Endodermal cell (in vitro differentiated cells): ENCODE results near the gene FAAP100. TPM values are rescaled to one million over a fixed set of nuclear protein-coding genes. Genes with fewer than 3 reads are reported as not detected.
"Not testable (repeated sequence)": the region's sequence is repeated elsewhere in the genome, so short reads cannot be mapped to it uniquely, and the experiment has no call there.

Source experiments
- DNase-seq: peaks from one replicate; pipeline ENCODE4 v3.0.0-alpha.2; 2017
- H3K27ac ChIP-seq: 2 replicates; pipeline ENCODE4 v1.5.1; 2013; ENCODE audit warnings: mild to moderate bottlenecking, low read depth, low read length, moderate library complexity
- H3K27me3 ChIP-seq: 2 replicates; pipeline ENCODE4 v1.6.1; 2013; ENCODE audit warnings: mild to moderate bottlenecking, low read length, moderate library complexity; ENCODE audit not compliant: insufficient read depth, control insufficient read depth, poor library complexity, severe bottlenecking
- H3K36me3 ChIP-seq: 2 replicates; pipeline ENCODE4 v1.7.0; 2013; ENCODE audit warnings: mild to moderate bottlenecking, low read length, moderate library complexity; ENCODE audit not compliant: control insufficient read depth, insufficient read depth
- H3K4me1 ChIP-seq: one replicate; pipeline ENCODE4 v1.7.0; 2013; ENCODE audit warnings: low read length; ENCODE audit not compliant: control insufficient read depth, insufficient read depth
- H3K4me3 ChIP-seq: 2 replicates; pipeline ENCODE4 v1.5.1; 2013; ENCODE audit warnings: mild to moderate bottlenecking, low read length, moderate library complexity
- H3K9ac ChIP-seq: 2 replicates; pipeline ENCODE4 v1.6.1; 2013; ENCODE audit warnings: mild to moderate bottlenecking, low read length, moderate library complexity; ENCODE audit not compliant: poor library complexity, severe bottlenecking; ENCODE audit errors: extremely low read depth
- H3K9me3 ChIP-seq: 2 replicates; pipeline ENCODE4 v1.6.1; 2013; ENCODE audit warnings: mild to moderate bottlenecking, low read length, moderate library complexity; ENCODE audit not compliant: control insufficient read depth
- H3K27ac Mint-ChIP-seq: 2 replicates; pipeline ENCODE4 v1.8.0; 2020; ENCODE audit warnings: mixed read lengths
- H3K27me3 Mint-ChIP-seq: 2 replicates; pipeline ENCODE4 v1.8.0; 2021; ENCODE audit warnings: mild to moderate bottlenecking, mixed read lengths; ENCODE audit not compliant: insufficient read depth
- H3K36me3 Mint-ChIP-seq: 2 replicates; pipeline ENCODE4 v1.8.0; 2020; ENCODE audit warnings: low read depth, mixed read lengths
- H3K4me1 Mint-ChIP-seq: 2 replicates; pipeline ENCODE4 v1.8.0; 2020; ENCODE audit warnings: mixed read lengths
- H3K4me3 Mint-ChIP-seq: 2 replicates; pipeline ENCODE4 v1.8.0; 2020; ENCODE audit warnings: mild to moderate bottlenecking, moderate library complexity, mixed read lengths
- H3K9me3 Mint-ChIP-seq: 2 replicates; pipeline ENCODE4 v1.8.0; 2020; ENCODE audit warnings: mild to moderate bottlenecking, mixed read lengths
- WGBS, 2 experiments: methylation state at CpG; one replicate each; pipeline versions ENCODE4 v1.1.5 to v1.1.7; 2013; ENCODE audit warnings: missing lambda C conversion rate in 2 of 2, mixed read lengths in 1 of 2; ENCODE audit not compliant: insufficient coverage in 1 of 2, insufficient read length in 1 of 2; 5-methylcytosine and 5-hydroxymethylcytosine counted together
- total RNA-seq, 2 donors: library from RNA; stranded (reverse); fragmentation: NEBNext Ultra II Directional in 1 of 2; extraction: Animal tissue kit (Norgen Biotek cat#: 25700) in 1 of 2; gene quantifications; 2 replicates in 1 of 2; 3 replicates in 1 of 2; pipeline ENCODE4 v1.2.1, GENCODE V29; 2021
- TF ChIP-seq, protein P1 (sequence below): fragments of 200-600 bp; sonication (generic); conservative IDR thresholded peaks from 2 replicates; pipeline ENCODE4 v1.5.0; 2021; ENCODE audit warnings: antibody characterized with exemption, mild to moderate bottlenecking

Gene FAAP100
- total RNA-seq, 2 donors from 2014 or later, result 34.5 to 39.5 TPM

DNA sequence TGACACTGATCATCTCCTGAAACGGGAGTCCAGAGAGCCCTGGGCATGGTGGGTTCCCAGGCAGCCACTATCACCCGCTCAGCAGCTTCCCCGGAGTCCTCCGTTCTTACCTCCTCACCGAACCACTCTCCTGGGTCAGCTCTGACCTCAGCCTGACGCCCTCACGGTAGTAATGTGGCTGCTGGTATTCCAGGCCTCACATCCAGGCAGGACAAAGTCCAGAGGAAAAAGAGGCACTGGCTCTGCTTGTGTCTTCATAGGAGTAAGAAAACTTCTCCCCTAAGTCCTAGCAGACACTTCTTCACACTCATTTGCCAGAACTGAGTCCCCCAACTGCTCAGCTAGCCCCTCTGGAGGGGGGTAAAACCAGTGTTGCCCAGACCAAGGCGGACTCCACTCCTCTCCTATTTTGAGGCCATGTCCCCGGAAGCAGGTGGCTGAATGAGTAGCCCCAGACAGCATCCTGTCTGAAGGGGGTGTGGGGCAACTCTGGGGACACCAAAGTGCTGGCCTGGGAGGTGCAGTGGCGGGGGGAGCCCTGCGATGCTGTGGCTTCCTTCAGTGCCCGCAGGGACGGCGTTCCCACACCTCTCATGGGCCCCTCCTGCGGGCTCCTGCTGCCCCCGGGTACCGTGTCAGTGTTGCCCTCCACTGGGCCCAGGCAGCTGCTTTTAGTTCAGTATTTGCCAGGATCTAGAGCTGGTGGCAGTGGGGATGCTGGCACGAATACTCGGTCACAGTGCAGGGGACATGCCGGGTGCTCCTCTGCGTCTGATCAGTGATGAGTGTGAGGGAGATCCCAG lies 18.6 kb downstream of the FAAP100 start:
- H3K27me3 Mint-ChIP-seq, result peaks cover 36% of the 10 kb centered on the region
- Histone ChIP-seq H3K4me3 (no peak overlapping the region), H3K9me3 (no peaks in the 10 kb centered on the region), H3K9ac (no peak overlapping the region), H3K27ac (no peak overlapping the region), H3K4me1 (no peaks in the 10 kb centered on the region), H3K36me3 (no peaks in the 10 kb centered on the region), H3K27me3 (peaks cover 9% of the 10 kb centered on the region)
- no peak overlapping the region for H3K27ac Mint-ChIP-seq
- 82 to 85% methylated on average over 11 to 21 of the region's 21 CpGs for WGBS, 2 experiments
- no peaks in the 10 kb centered on the region for H3K9me3 Mint-ChIP-seq
- no peak overlapping the region for H3K4me3 Mint-ChIP-seq
- no peaks in the 10 kb centered on the region for H3K4me1 Mint-ChIP-seq
- H3K36me3 Mint-ChIP-seq, result peaks cover 3% of the 10 kb centered on the region
- TF ChIP-seq, protein P1, sequence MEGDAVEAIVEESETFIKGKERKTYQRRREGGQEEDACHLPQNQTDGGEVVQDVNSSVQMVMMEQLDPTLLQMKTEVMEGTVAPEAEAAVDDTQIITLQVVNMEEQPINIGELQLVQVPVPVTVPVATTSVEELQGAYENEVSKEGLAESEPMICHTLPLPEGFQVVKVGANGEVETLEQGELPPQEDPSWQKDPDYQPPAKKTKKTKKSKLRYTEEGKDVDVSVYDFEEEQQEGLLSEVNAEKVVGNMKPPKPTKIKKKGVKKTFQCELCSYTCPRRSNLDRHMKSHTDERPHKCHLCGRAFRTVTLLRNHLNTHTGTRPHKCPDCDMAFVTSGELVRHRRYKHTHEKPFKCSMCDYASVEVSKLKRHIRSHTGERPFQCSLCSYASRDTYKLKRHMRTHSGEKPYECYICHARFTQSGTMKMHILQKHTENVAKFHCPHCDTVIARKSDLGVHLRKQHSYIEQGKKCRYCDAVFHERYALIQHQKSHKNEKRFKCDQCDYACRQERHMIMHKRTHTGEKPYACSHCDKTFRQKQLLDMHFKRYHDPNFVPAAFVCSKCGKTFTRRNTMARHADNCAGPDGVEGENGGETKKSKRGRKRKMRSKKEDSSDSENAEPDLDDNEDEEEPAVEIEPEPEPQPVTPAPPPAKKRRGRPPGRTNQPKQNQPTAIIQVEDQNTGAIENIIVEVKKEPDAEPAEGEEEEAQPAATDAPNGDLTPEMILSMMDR, result no peak
- no peak for DNase-seq

- no peak overlapping the region for H3K27ac Mint-ChIP-seq
- no peaks in the 10 kb centered on the region for H3K4me1 Mint-ChIP-seq
- Histone ChIP-seq H3K27me3 (peaks cover 9% of the 10 kb centered on the region), H3K9ac (no peak overlapping the region), H3K36me3 (no peaks in the 10 kb centered on the region), H3K4me1 (no peaks in the 10 kb centered on the region), H3K9me3 (no peaks in the 10 kb centered on the region), H3K4me3 (no peak overlapping the region), H3K27ac (no peak overlapping the region)
- H3K4me3 Mint-ChIP-seq, result no peak overlapping the region
- H3K36me3 Mint-ChIP-seq, result no peaks in the 10 kb centered on the region
- no peaks in the 10 kb centered on the region for H3K9me3 Mint-ChIP-seq
- peaks cover 37% of the 10 kb centered on the region for H3K27me3 Mint-ChIP-seq
- 89 to 100% methylated on average over 1 to 11 of the region's 11 CpGs for WGBS, 2 experiments
- DNase-seq, result no peak
- TF ChIP-seq, protein P1, result no peak
These were observed 19.5 kb downstream of the FAAP100 start for GRCh38 chr17:81532490-81533287.

GRCh38 chr17:81531998-81532404 lies 20.2 kb downstream of the FAAP100 start:
- H3K9me3 Mint-ChIP-seq, H3K4me1 Mint-ChIP-seq: not testable (repeated sequence)

GRCh38 chr17:81531013-81531412 lies 21.1 kb downstream of the FAAP100 start:
- H3K36me3 ChIP-seq, H3K9me3 ChIP-seq, H3K4me1 Mint-ChIP-seq, H3K27me3 ChIP-seq, DNase-seq, H3K9ac ChIP-seq, H3K4me3 Mint-ChIP-seq, H3K36me3 Mint-ChIP-seq, H3K9me3 Mint-ChIP-seq, H3K4me3 ChIP-seq, H3K27ac Mint-ChIP-seq, H3K27ac ChIP-seq, H3K4me1 ChIP-seq: not testable (repeated sequence)
- peaks cover 36% of the 10 kb centered on the region for H3K27me3 Mint-ChIP-seq
- 90 to 100% methylated on average over 5 of the region's 6 CpGs for WGBS, 2 experiments

More at GRCh38 chr17:81531998-81532404, 20.2 kb downstream of the FAAP100 start:
- H3K9ac ChIP-seq, H3K4me3 ChIP-seq, H3K27ac Mint-ChIP-seq, H3K36me3 Mint-ChIP-seq, H3K27ac ChIP-seq, DNase-seq, H3K27me3 ChIP-seq, H3K9me3 ChIP-seq, H3K36me3 ChIP-seq, H3K4me1 ChIP-seq, H3K4me3 Mint-ChIP-seq: not testable (repeated sequence)
- H3K27me3 Mint-ChIP-seq, result peaks cover 37% of the 10 kb centered on the region
- 82 to 93% methylated on average over 3 of the region's 3 CpGs for WGBS, 2 experiments
